K562 (cell line): Measurements from ENCODE around the gene CEP350. TPM values are rescaled to one million over a fixed set of nuclear protein-coding genes. Genes with fewer than 3 reads are reported as not detected.

Experiments used
- CHAMP1 ChIP-seq: fragments of 450-650 bp; IDR thresholded peaks from 2 replicates; pipeline ENCODE4 v1.6.1; 2016; ENCODE audit warnings: mild to moderate bottlenecking
- EHMT2 ChIP-seq: fragments of 450-650 bp; IDR thresholded peaks from 2 replicates; pipeline ENCODE4 v1.6.1; 2018; ENCODE audit warnings: antibody characterized with exemption
- FOXP4 ChIP-seq: sonication (generic); formaldehyde crosslinking; IDR thresholded peaks from 2 replicates; pipeline ENCODE4 v1.8.0; 2022; ENCODE audit warnings: mild to moderate bottlenecking, missing genetic modification reagents, borderline replicate concordance
- HDGF ChIP-seq: fragments of 450-650 bp; IDR thresholded peaks from 2 replicates; pipeline ENCODE4 v1.6.1; 2016
- KAT8 ChIP-seq: fragments of 450-650 bp; IDR thresholded peaks from 2 replicates; pipeline ENCODE4 v1.6.1; 2016; ENCODE audit warnings: low read depth, mild to moderate bottlenecking
- MGA ChIP-seq: fragments of 450-650 bp; IDR thresholded peaks from 2 replicates; pipeline ENCODE4 v1.6.1; 2016; ENCODE audit warnings: mild to moderate bottlenecking, moderate library complexity
- NFIX ChIP-seq: fragments of 250-450 bp; sonication (Bioruptor Pico); IDR thresholded peaks from 2 replicates; pipeline ENCODE4 v1.4.0; 2020; ENCODE audit warnings: low read depth, mild to moderate bottlenecking, moderate library complexity
- RUNX1 ChIP-seq: sonication (generic); IDR thresholded peaks from 2 replicates; pipeline ENCODE4 v1.6.1; 2016; ENCODE audit warnings: antibody characterized with exemption, low read depth
- SMARCB1 ChIP-seq: IDR thresholded peaks from 2 replicates; pipeline ENCODE4 v1.6.1; 2011; ENCODE audit warnings: improper control_type of control experiment, low read depth; ENCODE audit not compliant: insufficient read length
- SMARCE1 ChIP-seq: fragments of 450-650 bp; IDR thresholded peaks from 2 replicates; pipeline ENCODE4 v1.7.1; 2016; ENCODE audit warnings: mild to moderate bottlenecking
- THRAP3 ChIP-seq: fragments of 450-650 bp; IDR thresholded peaks from 2 replicates; pipeline ENCODE4 v1.6.1; 2016; ENCODE audit warnings: mild to moderate bottlenecking, inconsistent platforms, borderline replicate concordance
- TRIM28 ChIP-seq: fragments of 450-650 bp; IDR thresholded peaks from 2 replicates; pipeline ENCODE4 v1.6.1; 2017
- ZNF134 ChIP-seq: fragments of 250-450 bp; sonication (Bioruptor Pico); conservative IDR thresholded peaks from 2 replicates; pipeline ENCODE4 v1.4.0; 2020
- ZNF785 ChIP-seq: fragments of 250-450 bp; sonication (Bioruptor Pico); IDR thresholded peaks from 2 replicates; pipeline ENCODE4 v1.4.0; 2020; ENCODE audit warnings: mild to moderate bottlenecking
- polyA plus RNA-seq, 8 experiments: library from polyadenylated mRNA; depleted of rRNA in 4 of 8; stranded (reverse) in 5 of 8; unstranded in 3 of 8; fragments of >200 nt; fragmentation: Nextera tagmentation in 2 of 8; fragmentation: Illumina TruSeq in 1 of 8; extraction: Ambion mirVana in 2 of 8; extraction: Trizol in 1 of 8; gene quantifications; 2 replicates each; pipeline versions ENCODE4 v1.2.1 to v1.2.3, GENCODE V29; 2011 to 2014; ENCODE audit warnings: inconsistent platforms in 1 of 8, missing spikeins in 1 of 8
- total RNA-seq, 7 experiments: library from RNA; depleted of rRNA in 6 of 7; stranded (reverse); fragments of >200 nt in 6 of 7; fragmentation: Illumina TruSeq in 2 of 7; extraction: Trizol in 2 of 7; gene quantifications; 2 replicates each; pipeline versions ENCODE4 v1.2.1 to v1.2.3, GENCODE V29; 2011 to 2021; ENCODE audit warnings: low replicate concordance in 1 of 7

CEP350 gene
- total and polyA plus RNA-seq, 9 of the 15 experiments (the other 6 are each of a cell fraction or from before 2014, with no cell fraction given) = 8.3 to 64.3 (median 28.0) TPM

- TF ChIP-seq HDGF = 0 out of 2 replicates have a peak, but pooled peaks have one; percentile 12
- TF ChIP-seq ZNF785 (CRISPR knock-in tag) = no peak
- peak; percentile 61; the same call in 1 of the 2 replicates for TF ChIP-seq SMARCE1
- TF ChIP-seq TRIM28 = no peak; the same call in none of the 2 replicates
- TF ChIP-seq ZNF134 = 0 out of 2 replicates have a peak, but pooled peaks have one; percentile 19
- TF ChIP-seq EHMT2 = 0 out of 2 replicates have a peak, but pooled peaks have one; percentile 18
- peak; percentile 28; the same call in 1 of the 2 replicates for TF ChIP-seq FOXP4 (CRISPR knock-in tag)
- no peak for TF ChIP-seq THRAP3
- TF ChIP-seq KAT8 = no peak
- TF ChIP-seq CHAMP1 = 0 out of 2 replicates have a peak, but pooled peaks have one; percentile 34
- no peak for TF ChIP-seq NFIX (CRISPR knock-in tag)
- TF ChIP-seq MGA = peak; percentile 89
- no peak for TF ChIP-seq RUNX1
- no peak for TF ChIP-seq SMARCB1
These were observed 577 bp upstream of the CEP350 start (continued) for GRCh38 chr1:179953974-179954492.
